ENCODE measurements around the gene CD40.

DNA sequence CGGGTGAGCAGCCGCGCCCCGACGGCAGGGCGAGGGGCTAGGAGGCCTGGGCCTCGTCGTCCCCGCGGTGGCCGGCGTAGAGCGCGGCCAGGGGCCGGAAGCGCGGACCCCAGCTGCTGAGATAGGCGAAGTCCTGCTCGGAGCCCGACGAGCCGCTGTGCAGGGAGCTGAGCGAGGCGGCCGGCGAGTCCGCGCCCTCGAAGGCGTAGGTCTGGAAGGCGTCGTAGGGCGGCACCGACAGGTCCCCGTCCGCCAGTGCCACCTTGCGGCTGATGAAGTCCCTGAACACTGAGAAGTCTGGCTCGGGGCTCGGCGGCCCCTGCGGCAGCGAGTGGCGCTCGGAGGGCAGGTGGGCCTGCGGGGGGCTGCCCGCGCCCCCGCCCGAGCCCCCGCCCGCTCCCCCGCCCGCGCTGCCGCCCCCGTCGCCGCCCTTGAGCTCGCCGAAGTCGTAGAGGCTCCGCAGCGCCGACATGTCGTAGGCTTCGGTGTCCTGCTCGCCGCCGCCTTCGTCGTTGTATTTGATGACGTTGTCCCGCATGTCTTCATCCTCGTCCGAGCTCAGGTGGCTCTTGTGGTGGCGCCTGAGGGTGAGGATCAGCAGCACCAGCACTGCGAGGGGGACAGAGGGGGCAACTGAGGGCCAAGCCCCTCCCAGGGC lies 56.5 kb downstream of the CD40 start:
- TF ChIP-seq CTCF (IDR thresholded peaks at IDR 0.05) (peak; percentile 88), ZFX (IDR thresholded peaks at IDR 0.05; ENCODE audit: borderline replicate concordance) (no peak)
